GM21528 (cell line): ENCODE data around the gene GLB1L2.

ENCODE experiments used
- ATAC-seq: cut with Tn5 transposase; IDR thresholded peaks from one replicate; pipeline ENCODE4 v1.9.1; 2021; ENCODE audit warnings: mild to moderate bottlenecking, moderate library complexity; ENCODE audit not compliant: unreplicated experiment, low FRiP score

GLB1L2 gene

DNA sequence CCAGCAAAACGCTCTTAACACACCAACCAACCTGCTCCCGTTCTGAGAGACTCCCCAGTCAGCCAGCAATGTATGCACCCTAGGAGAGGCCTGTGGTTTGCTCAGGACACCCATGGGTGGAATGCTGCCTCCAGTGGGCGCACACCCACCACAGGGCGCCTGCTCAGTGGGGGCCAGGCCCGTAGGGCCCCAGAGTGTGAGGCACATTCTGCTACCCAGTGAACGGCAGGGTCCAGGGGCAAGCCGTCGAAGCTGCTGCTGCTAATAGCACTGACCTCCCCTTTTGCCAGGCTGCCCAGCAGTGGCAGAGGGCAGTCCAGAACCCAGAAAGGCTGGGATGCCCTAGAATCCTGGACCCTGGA lies 67.5 kb downstream of the GLB1L2 start:
- no peak for ATAC-seq

DNA sequence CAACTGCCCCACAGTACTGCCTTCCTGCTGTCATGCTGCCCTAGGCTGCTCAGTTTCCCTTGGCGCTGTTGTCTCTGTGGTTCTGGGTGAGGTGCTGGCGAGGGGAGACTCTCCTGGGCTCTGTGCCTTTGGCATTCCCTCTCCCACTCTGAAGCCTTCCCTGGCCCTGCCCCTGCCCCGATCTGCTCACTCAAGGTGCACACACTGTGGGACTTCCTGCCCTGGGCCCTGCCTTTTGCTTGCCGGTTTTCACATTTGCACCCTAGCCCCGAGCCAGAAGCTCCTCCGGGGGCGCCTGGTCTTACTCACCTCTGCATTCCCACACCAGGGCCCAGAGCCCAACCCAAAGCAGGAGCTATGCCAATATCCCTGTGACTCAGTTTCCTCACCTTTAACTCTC lies 68.2 kb downstream of the GLB1L2 start:
- no peak for ATAC-seq

DNA sequence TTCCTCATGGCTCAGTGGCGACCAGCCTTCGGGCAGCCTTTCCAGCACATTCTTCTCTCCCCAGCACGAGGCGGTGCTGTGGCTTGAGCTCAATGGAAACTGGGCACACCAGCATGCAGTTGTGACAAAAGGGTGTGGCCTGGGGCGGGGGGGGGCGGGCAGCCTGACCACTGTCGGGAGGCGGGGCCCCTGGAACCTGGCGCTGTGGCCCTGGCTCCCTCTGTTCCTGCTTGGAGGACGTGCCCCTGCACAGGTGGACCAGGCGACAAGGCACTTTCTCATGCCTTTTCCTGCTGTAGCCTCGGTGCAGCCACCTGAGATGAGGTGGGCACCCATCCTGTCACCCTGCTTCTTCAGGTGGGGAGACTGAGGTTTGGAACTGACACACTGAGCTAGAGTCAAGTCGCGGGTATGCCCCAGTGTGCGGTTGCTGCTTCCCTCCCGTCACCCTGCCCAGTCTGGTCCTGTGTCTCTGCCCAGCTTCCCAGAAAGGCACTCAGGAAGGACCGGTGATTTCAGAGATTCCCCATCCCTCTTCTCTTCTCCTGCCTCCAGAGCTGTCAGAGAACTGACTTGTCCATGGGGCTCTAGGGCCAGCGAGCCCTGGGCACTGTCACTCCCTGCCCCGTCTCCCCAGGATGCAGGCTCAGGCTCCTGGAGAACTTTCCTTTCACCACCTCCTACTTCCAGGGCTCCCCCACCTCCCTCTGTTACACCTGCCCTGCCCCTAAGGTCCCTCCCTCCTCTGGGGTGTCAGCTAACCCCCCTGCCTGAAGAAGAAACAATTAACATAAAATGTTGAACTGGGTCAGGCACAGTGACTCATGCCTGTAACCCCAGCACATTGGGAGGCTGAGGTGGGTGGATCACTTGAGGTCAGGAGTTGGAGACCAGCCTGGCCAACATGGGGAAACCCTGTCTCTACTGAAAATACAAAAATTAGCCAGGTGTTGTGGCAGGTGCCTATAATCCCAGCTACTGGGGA lies 70.3 kb downstream of the GLB1L2 start:
- no peak for ATAC-seq

- no peak for ATAC-seq
Observed at GRCh38 chr11:134402910-134403309, 71.1 kb downstream of the GLB1L2 start.

DNA sequence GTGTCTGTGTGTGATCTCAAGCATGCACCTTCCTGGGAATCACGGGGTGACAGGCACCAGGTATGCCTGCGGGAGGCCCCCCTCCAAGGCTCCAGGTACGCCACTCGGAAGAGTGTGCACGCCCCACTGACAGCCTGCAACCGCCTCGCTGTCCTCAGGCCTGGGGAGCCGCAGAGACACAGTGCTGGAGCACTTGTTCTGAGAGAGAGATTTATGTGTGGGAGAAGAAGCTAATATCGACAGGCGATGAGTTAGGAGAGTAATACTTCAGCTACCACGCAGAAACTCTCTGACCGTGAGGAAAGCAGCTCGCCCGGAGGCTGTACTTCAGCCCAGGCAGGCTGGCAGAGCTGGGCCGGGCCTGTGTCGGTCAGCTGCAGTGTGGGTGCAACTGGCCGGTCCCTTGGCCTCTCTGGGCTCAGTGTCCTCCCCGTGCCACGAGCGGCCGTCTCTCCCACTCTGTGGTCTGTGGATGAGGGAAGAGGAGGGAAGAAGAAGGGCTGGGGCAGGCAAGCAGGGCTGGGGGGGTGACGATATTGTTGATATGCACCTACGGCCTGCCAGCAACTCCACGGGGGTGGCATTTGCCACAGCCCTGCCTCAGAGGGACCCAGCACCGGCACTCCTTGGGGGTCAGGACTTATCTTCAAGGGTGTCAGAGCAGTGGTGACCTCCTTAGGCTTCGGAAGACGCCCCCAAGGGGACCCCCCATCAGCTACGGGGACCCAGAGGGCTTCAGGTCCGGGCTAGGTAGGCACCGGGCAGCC lies 73.0 kb downstream of the GLB1L2 start:
- no peak for ATAC-seq

DNA sequence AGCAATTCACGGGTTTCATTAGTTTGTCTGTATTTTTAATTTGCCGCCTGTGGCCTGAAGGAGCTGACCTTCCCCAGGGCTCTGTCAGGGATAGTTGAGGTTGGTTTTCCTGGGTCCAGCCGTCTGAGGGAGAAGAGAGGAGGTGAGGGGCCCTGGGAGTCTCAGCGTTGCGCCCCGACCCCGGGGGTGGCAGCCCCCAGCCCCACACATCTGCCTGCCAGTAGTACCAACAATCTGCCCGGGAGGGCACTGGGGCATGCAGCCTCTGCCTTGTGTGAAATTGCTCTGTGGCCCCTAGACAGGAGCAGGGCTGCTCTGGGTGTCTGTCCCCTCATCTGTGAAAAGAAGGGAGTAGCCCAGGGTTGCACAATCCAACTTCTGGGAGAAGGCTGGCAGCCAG lies 73.6 kb downstream of the GLB1L2 start:
- ATAC-seq: no peak

DNA sequence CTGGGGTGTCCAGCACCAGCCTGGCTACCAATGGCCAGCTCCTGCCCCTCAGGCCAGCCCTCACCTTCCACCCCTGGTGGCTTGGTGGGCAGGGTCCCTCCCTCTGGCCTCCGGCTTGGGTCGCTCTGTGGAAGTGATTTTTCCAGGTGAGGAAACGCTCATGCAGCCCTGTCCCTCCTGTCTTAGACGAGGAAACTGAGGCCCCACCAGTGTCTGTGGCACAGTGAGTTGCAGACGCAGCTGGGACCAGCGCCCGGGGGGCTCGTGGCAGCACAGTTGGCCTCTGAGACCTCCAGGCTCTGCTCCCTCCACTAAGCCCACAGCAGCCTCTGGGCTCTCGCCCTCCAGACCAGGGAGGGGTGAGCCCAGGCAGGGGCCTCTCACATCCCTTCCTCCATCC lies 74.1 kb downstream of the GLB1L2 start:
- no peak for ATAC-seq

GRCh38 chr11:134406264-134407185 lies 74.7 kb downstream of the GLB1L2 start:
- no peak for ATAC-seq

GRCh38 chr11:134407321-134407828 lies 75.6 kb downstream of the GLB1L2 start:
- no peak for ATAC-seq

DNA sequence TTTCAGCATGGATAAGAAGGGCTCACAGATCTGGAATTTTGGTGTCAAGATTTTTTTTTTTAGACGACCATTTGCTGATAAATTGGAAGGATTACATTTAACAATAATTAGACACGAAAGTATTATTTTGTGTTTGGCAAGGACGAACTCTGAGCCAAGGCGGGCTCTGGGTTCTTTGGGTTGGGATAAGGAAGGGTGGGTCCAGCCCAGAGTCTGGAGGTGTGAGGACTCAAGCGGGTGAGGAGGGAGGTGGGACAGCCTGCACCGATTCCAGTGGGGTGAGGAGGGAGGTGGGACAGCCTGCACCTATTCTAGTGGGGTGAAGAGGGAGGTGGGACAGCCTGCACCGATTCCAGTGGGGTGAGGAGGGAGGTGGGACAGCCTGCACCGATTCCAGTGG lies 76.1 kb downstream of the GLB1L2 start:
- ATAC-seq: no peak

DNA sequence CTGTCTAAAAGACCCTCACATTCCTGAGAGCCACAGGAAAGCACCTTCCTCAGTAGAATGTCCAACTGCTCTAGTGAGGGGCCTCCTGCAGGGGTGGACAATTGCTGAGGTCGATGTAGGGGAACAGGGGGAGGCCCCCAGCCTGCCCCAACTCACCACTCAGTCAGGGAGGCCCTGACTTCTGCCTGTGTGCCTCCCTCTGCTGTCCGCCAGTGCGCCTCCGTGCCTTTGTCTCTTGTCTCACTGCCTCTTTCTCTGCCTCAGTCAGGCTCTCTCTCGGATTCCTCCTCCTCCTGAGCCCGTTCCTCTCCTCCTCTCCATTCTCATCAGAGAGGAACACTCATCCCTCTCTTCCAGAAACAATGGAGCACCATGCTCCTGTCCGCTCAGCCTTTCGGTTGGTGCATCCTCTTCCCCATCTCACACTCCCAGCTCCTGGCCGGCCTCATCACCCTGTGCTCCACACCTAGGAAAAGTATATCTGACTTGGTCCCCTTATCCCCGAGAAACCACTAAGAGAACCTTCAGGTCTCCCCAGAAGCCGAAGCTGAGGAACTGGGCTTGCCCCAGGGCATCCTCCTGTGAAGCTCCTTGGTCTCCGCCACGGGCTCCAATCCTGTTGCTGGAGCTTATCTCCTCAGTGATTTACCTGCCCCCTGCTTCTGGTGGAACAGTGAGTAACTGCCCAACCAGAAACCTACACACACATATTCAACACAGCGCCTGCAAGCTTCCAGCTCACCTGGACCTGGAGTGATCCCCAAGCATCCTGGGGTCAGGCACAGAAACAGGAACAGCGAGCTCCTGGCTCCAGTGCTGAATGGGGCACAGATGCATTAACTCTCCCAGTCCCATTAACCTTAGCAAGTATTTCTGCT lies 78.0 kb downstream of the GLB1L2 start:
- no peak for ATAC-seq

DNA sequence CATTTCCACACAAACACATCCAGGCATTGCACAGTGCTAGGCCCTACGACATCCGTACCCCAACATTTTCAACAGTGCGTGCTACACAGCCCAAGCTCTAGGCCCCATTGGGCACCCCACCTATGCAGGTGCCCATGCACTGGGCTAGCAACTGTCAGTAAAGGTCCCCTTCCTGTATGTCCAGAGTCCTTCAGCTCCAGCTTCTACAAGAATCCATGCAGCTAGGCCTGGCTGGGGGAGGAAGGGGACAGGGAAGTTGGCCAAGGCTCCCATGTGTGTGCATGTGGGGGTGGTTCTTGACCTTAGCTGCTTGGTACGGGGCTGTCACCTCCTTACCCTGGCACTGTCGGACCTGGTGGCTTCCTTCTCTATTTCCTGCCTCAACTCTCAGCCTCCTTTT lies 79.0 kb downstream of the GLB1L2 start:
- no peak for ATAC-seq

GRCh38 chr11:134412203-134413042 lies 80.6 kb downstream of the GLB1L2 start, which contains the start of gene B3GAT1:
Gene B3GAT1, minus strand, starts transcription at chr11:134412242. Its CDS starts 24,583 bp downstream, at chr11:134387659.
- ATAC-seq: no peak

DNA sequence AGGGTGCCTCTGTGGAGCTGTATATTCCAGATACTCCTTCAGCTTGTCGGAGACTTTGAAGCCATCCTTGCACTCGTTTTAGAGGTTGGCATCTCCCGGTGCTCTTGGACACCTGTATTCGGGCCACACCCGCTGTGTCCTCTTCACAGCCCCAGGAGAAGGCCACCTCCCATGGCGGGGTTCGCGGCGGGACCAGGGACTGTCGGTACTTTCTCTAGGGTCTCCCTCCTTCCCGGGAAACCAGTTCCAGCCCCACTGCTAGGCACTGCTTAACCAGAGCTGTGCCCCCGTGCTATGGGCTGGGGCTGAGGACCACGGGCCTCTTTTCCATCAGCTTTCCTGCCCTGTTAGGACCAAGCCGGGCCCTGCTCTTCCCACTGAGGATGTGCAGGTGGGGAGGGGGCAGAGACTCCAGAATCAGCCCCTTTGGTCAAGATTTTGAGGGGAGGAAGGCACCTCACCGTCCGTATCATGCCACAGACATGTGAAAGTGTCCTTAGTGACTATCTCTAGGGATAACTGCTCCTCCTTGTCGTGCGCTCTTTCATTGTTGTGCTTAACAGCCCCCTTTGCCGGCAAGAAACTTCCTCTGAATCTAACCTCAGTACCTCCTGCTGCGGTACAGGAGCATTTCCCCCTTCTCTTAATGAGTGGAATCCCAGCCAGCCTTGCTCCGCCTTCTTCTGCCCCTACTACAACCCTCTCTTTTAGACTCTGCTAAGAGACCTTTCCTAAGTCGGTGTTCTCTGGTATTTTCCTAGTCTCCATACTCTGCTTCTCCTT lies 81.4 kb downstream of the GLB1L2 start:
- no peak for ATAC-seq

- ATAC-seq: no peak
Observed at GRCh38 chr11:134413826-134414731, 82.3 kb downstream of the GLB1L2 start.
